K562 (cell line): Measurements from ENCODE around the gene GCNT2. TPM values are rescaled to one million over a fixed set of nuclear protein-coding genes. Genes with fewer than 3 reads are reported as not detected.

Source experiments
- ATAC-seq: fragments of 200-7000 bp; cut with Tn5 transposase; 3 replicates; pipeline ENCODE4 v1.9.1; 2020; ENCODE audit warnings: moderate library complexity
- BruUV-seq: library from RNA; stranded (reverse); fragments of 400-500 nt; replicated peaks from 2 replicates; lab custom pipeline; 2021; lab: Mats Ljungman, UMichigan
- CTCF ChIA-PET: fragments of 300-600 bp; formaldehyde crosslinking; extraction: SDS; loops from one replicate; lab custom pipeline; 2021; ENCODE audit warnings: low intra/inter-chr PET ratio; lab: Yijun Ruan, JAX
- POLR2A ChIA-PET: fragments of 300-600, 350-650 bp; sonication (Branson Sonifier 250); formaldehyde crosslinking; extraction: SDS; loops from one replicate; lab custom pipeline; 2021; ENCODE audit warnings: antibody characterized with exemption, inconsistent platforms; lab: Yijun Ruan, JAX
- DNase-seq, 4 experiments: peaks; one replicate each; pipeline versions ENCODE4 v3.0.0 to v3.0.0-alpha.2; 2011 to 2018; ENCODE audit warnings: low spot score in 3 of 4, mixed read lengths in 3 of 4; ENCODE audit errors: extremely low read depth in 1 of 4
- FAIRE-seq: peaks from 2 replicates; lab custom pipeline; 2011; peaks lifted over from hg19 to GRCh38; lab: Jason Lieb, UNC
- H2AFZ ChIP-seq: 2 replicates; pipeline ENCODE4 v1.6.0; 2011; ENCODE audit warnings: low read depth, low read length, control low read depth, inconsistent platforms
- H3K27ac ChIP-seq: fragments of 200-600 bp; 3 replicates; pipeline ENCODE4 v1.8.0; 2011; ENCODE audit warnings: low read depth, mild to moderate bottlenecking, control low read depth, inconsistent platforms, low read length, moderate library complexity, mixed read lengths; ENCODE audit errors: extremely low read depth
- H3K27me3 ChIP-seq, 2 experiments: fragments of 300-600 bp in 1 of 2; 2 replicates in 1 of 2; 3 replicates in 1 of 2; pipeline versions ENCODE4 v1.6.0 to v1.8.0; 2011; ENCODE audit warnings: inconsistent platforms in 2 of 2, low read length in 2 of 2, mild to moderate bottlenecking in 1 of 2, mixed read lengths in 1 of 2, moderate library complexity in 1 of 2; ENCODE audit not compliant: control insufficient read depth in 2 of 2, insufficient read depth in 2 of 2
- H3K36me3 ChIP-seq: fragments of 300-600 bp; 3 replicates; pipeline ENCODE4 v1.8.0; 2011; ENCODE audit warnings: mild to moderate bottlenecking, low read length, inconsistent platforms; ENCODE audit not compliant: control insufficient read depth, insufficient read depth
- H3K4me1 ChIP-seq, 2 experiments: fragments of 200-600 bp in 1 of 2; replicated peaks in 1 of 2; 2 replicates in 1 of 2; 3 replicates in 1 of 2; pipeline versions ENCODE4 v1.5.1 to v1.8.0; 2011; ENCODE audit warnings: inconsistent platforms in 2 of 2, low read length in 2 of 2, mild to moderate bottlenecking in 1 of 2, mixed read lengths in 1 of 2, moderate library complexity in 1 of 2; ENCODE audit not compliant: control insufficient read depth in 2 of 2, insufficient read depth in 2 of 2
- H3K4me2 ChIP-seq: 2 replicates; pipeline ENCODE4 v1.6.1; 2011; ENCODE audit warnings: low read length, control low read depth, inconsistent platforms, mixed read lengths; ENCODE audit not compliant: insufficient read depth
- H3K4me3 ChIP-seq: fragments of 200-600 bp; sonication (generic), shearing (Covaris generic); 2 replicates; pipeline ENCODE4 v1.5.1; 2016; ENCODE audit warnings: control low read depth, inconsistent platforms
- H3K79me2 ChIP-seq: fragments of 200-600 bp; 3 replicates; pipeline ENCODE4 v1.8.0; 2011; ENCODE audit warnings: low read length, inconsistent platforms; ENCODE audit not compliant: control insufficient read depth, insufficient read depth
- H3K9ac ChIP-seq, 2 experiments: 2 replicates each; pipeline versions ENCODE4 v1.6.0 to v1.6.1; 2011; ENCODE audit warnings: low read depth in 2 of 2, low read length in 2 of 2, control low read depth in 1 of 2, inconsistent platforms in 1 of 2, mild to moderate bottlenecking in 1 of 2, mixed read lengths in 1 of 2; ENCODE audit not compliant: insufficient read depth in 1 of 2
- H3K9me1 ChIP-seq: one replicate; pipeline ENCODE4 v1.6.0; 2011; ENCODE audit warnings: inconsistent platforms, mild to moderate bottlenecking, low read length, moderate library complexity; ENCODE audit not compliant: control insufficient read depth, insufficient read depth
- H3K9me3 ChIP-seq: replicated peaks from 2 replicates; pipeline ENCODE4 v1.5.1; 2011; ENCODE audit warnings: low read depth, low read length, inconsistent platforms; ENCODE audit not compliant: control insufficient read depth, insufficient read depth
- H4K20me1 ChIP-seq: replicated peaks from 2 replicates; pipeline ENCODE4 v1.6.1; 2011; ENCODE audit warnings: low read length, inconsistent platforms, mixed read lengths; ENCODE audit not compliant: control insufficient read depth, insufficient read depth
- ATF4 ChIP-seq: fragments of 450-650 bp; formaldehyde crosslinking; IDR thresholded peaks from 2 replicates; pipeline ENCODE4 v1.4.0; 2022; ENCODE audit warnings: mild to moderate bottlenecking, moderate library complexity
- CBFA2T3 ChIP-seq: fragments of 450-650 bp; IDR thresholded peaks from 2 replicates; pipeline ENCODE4 v1.6.1; 2017
- CCNT2 ChIP-seq: IDR thresholded peaks from 2 replicates; pipeline ENCODE4 v1.6.1; 2011; ENCODE audit warnings: borderline replicate concordance, low read depth, mild to moderate bottlenecking, moderate library complexity, mixed read lengths, low read length; ENCODE audit not compliant: insufficient read length; ENCODE audit errors: extremely low read depth
- CEBPB ChIP-seq: fragments of 450-650 bp; IDR thresholded peaks from 2 replicates; pipeline ENCODE4 v1.6.1; 2016; ENCODE audit warnings: missing genetic modification characterization, missing compliant biosample characterization
- CREBBP ChIP-seq: IDR thresholded peaks from one replicate; pipeline ENCODE4 v1.6.1; 2012; ENCODE audit warnings: low read depth, mild to moderate bottlenecking, control low read depth, inconsistent platforms, low read length
- HNRNPLL ChIP-seq: fragments of 200-400 bp; formaldehyde crosslinking; IDR thresholded peaks from 2 replicates; pipeline ENCODE4 v1.6.1; 2017; ENCODE audit warnings: low read length, low read depth, mild to moderate bottlenecking; ENCODE audit not compliant: poor library complexity, severe bottlenecking
- MBD2 ChIP-seq: sonication (generic); IDR thresholded peaks from 2 replicates; pipeline ENCODE4 v1.6.1; 2016; ENCODE audit warnings: low read depth, borderline replicate concordance
- MEIS2 ChIP-seq: fragments of 450-650 bp; IDR thresholded peaks from 2 replicates; pipeline ENCODE4 v1.6.1; 2014; ENCODE audit warnings: mild to moderate bottlenecking; ENCODE audit not compliant: partially characterized antibody
- MTA2 ChIP-seq: fragments of 450-650 bp; IDR thresholded peaks from 2 replicates; pipeline ENCODE4 v1.6.1; 2016; ENCODE audit warnings: low read depth
- PCBP1 ChIP-seq: fragments of 200-400 bp; formaldehyde crosslinking; IDR thresholded peaks from 2 replicates; pipeline ENCODE4 v1.6.1; 2018; ENCODE audit warnings: mild to moderate bottlenecking, low read depth, low read length; ENCODE audit not compliant: poor library complexity, severe bottlenecking
- POLR2A ChIP-seq: fragments of 450-650 bp; conservative IDR thresholded peaks from 2 replicates; pipeline ENCODE4 v1.6.1; 2016
- SOX6 ChIP-seq: fragments of 450-650 bp; IDR thresholded peaks from 2 replicates; pipeline ENCODE4 v1.6.1; 2014; ENCODE audit warnings: mild to moderate bottlenecking
- ZBTB9 ChIP-seq: fragments of 450-650 bp; formaldehyde crosslinking; IDR thresholded peaks from 2 replicates; pipeline ENCODE4 v1.4.0; 2020; ENCODE audit warnings: mild to moderate bottlenecking, moderate library complexity
- ZNF583 ChIP-seq: fragments of 250-450 bp; sonication (Bioruptor Pico); IDR thresholded peaks from 2 replicates; pipeline ENCODE4 v1.4.0; 2020
- WGBS: fragments of 100-300 bp; shearing (Covaris generic); methylation state at CpG from one replicate; pipeline ENCODE4 v1.1.6; 2016; ENCODE audit warnings: low coverage, mixed read lengths; ENCODE audit not compliant: insufficient coverage; ENCODE audit errors: missing lambda C conversion rate; 5-methylcytosine and 5-hydroxymethylcytosine counted together
- in situ Hi-C: fragments of 300-500 bp; cut with MboI; formaldehyde crosslinking; loops from 4 replicates; pipeline ENCODE4 v1.15.0; 2018; ENCODE audit warnings: inconsistent platforms, mixed read lengths
- intact Hi-C: fragments of 100-400 bp; cut with micrococcal nuclease; formaldehyde crosslinking; loops from 2 replicates; pipeline ENCODE4 v1.14.2; 2022
- polyA plus RNA-seq, 8 experiments: library from polyadenylated mRNA; depleted of rRNA in 4 of 8; stranded (reverse) in 5 of 8; unstranded in 3 of 8; fragments of >200 nt; fragmentation: Nextera tagmentation in 2 of 8; fragmentation: Illumina TruSeq in 1 of 8; extraction: Ambion mirVana in 2 of 8; extraction: Trizol in 1 of 8; gene quantifications; 2 replicates each; pipeline versions ENCODE4 v1.2.1 to v1.2.3, GENCODE V29; 2011 to 2014; ENCODE audit warnings: inconsistent platforms in 1 of 8, missing spikeins in 1 of 8
- total RNA-seq, 7 experiments: library from RNA; depleted of rRNA in 6 of 7; stranded (reverse); fragments of >200 nt in 6 of 7; fragmentation: Illumina TruSeq in 2 of 7; extraction: Trizol in 2 of 7; gene quantifications; 2 replicates each; pipeline versions ENCODE4 v1.2.1 to v1.2.3, GENCODE V29; 2011 to 2021; ENCODE audit warnings: low replicate concordance in 1 of 7

Gene GCNT2
- total and polyA plus RNA-seq, 9 of the 15 experiments (the other 6 are each of a cell fraction or from before 2014, with no cell fraction given): 0.78 to 2.6 (median 1.6) TPM

GRCh38 chr6:10598084-10598960 lies 77.2 kb downstream of the GCNT2 start:
- no peak overlapping the region for H3K4me2 ChIP-seq
- no peak overlapping the region for H3K4me3 ChIP-seq
- no peaks in the 10 kb centered on the region for H4K20me1 ChIP-seq
- no peak overlapping the region for H3K9ac ChIP-seq
- 13% methylated on average over 11 of the region's 11 CpGs for WGBS
- no peaks in the 10 kb centered on the region for H3K4me1 ChIP-seq
- no peaks in the 10 kb centered on the region for H3K9me1 ChIP-seq
- H3K27ac ChIP-seq: no peak overlapping the region
- H3K27me3 ChIP-seq: peaks cover 4 to 8% of the 10 kb centered on the region in 2 experiments; a peak in 4 of 5 replicates
- H2AFZ ChIP-seq: no peak overlapping the region
- in situ Hi-C loops: no loop called here
- TF ChIP-seq POLR2A: no peak
- peak; percentile 53 for TF ChIP-seq CEBPB (tag)
- TF ChIP-seq SOX6: peak; percentile 74; the same call in 1 of the 2 replicates
- peak; percentile 31 for TF ChIP-seq HNRNPLL
- TF ChIP-seq MEIS2: peak; percentile 36
- no peaks in the 10 kb centered on the region for H3K9me3 ChIP-seq
- no peak for ATAC-seq
- no peak for DNase-seq
- intact Hi-C loops: no loop called here
- no peak for FAIRE-seq
- no TSS peak for BruUV-seq
- ChIA-PET POLR2A (no interaction called here), CTCF (no interaction called here)
- no peaks in the 10 kb centered on the region for H3K36me3 ChIP-seq
- no peaks in the 10 kb centered on the region for H3K79me2 ChIP-seq

- Histone ChIP-seq H3K4me1 (no peaks in the 10 kb centered on the region), H3K27ac (no peak overlapping the region), H2AFZ (no peak overlapping the region), H3K9me1 (no peaks in the 10 kb centered on the region), H3K9ac (no peak overlapping the region), H3K79me2 (no peaks in the 10 kb centered on the region), H3K36me3 (no peaks in the 10 kb centered on the region), H3K4me3 (no peak overlapping the region), H3K4me2 (no peak overlapping the region), H3K27me3 (peaks cover 4 to 8% of the 10 kb centered on the region in 2 experiments; a peak in 4 of 5 replicates), H3K9me3 (no peaks in the 10 kb centered on the region), H4K20me1 (no peaks in the 10 kb centered on the region)
- DNase-seq (no peak), ATAC-seq (no peak), FAIRE-seq (no peak)
- WGBS: 40% methylated on average over 7 of the region's 7 CpGs
- in situ Hi-C loops (no loop called here), intact Hi-C loops (no loop called here)
- ChIA-PET POLR2A (no interaction called here), CTCF (no interaction called here)
- no TSS peak for BruUV-seq
- no peak for TF ChIP-seq PCBP1
- no peak for TF ChIP-seq ATF4 (CRISPR knock-in tag)
- no peak for TF ChIP-seq ZNF583 (CRISPR knock-in tag)
- TF ChIP-seq ZBTB9: no peak
- TF ChIP-seq MTA2: no peak
- TF ChIP-seq CBFA2T3: no peak
- TF ChIP-seq CCNT2: no peak
- TF ChIP-seq CREBBP: no peak
- TF ChIP-seq MBD2: no peak
These were observed 77.9 kb downstream of the GCNT2 start for GRCh38 chr6:10599046-10599445.
